ENCODE measurements around the gene CLDN4.
"Not testable (repeated sequence)": the region's sequence is repeated elsewhere in the genome, so short reads cannot be mapped to it uniquely, and the experiment has no call there.

The CLDN4 gene

GRCh38 chr7:73842067-73842976 is 11.5 kb downstream of the CLDN4 start, which contains the start of gene METTL27:
Gene METTL27 (minus strand): TSS chr7:73842516. CDS start chr7:73842140, 376 bp downstream.
- DNase-seq (ENCODE audit: low read depth, low spot score): peak; percentile 76

- no peak for DNase-seq (ENCODE audit: low read depth, low spot score)
Observed at GRCh38 chr7:73844131-73844547, 13.3 kb downstream of the CLDN4 start.

GRCh38 chr7:73844848-73845460 is 14.2 kb downstream of the CLDN4 start:
- no peak for DNase-seq (ENCODE audit: low read depth, low spot score)

GRCh38 chr7:73845701-73846195 is 15.0 kb downstream of the CLDN4 start:
- not testable (repeated sequence) for DNase-seq (ENCODE audit: low read depth, low spot score)

GRCh38 chr7:73847941-73848723 is 17.3 kb downstream of the CLDN4 start:
- DNase-seq (ENCODE audit: low read depth, low spot score): no peak

GRCh38 chr7:73850781-73851207 is 20.0 kb downstream of the CLDN4 start:
- DNase-seq (ENCODE audit: low read depth, low spot score): no peak

GRCh38 chr7:73851410-73852338 is 20.9 kb downstream of the CLDN4 start:
- DNase-seq (ENCODE audit: low read depth, low spot score): peak; percentile 11

- no peak for DNase-seq (ENCODE audit: low read depth, low spot score)
Observed at GRCh38 chr7:73852500-73852899, 21.7 kb downstream of the CLDN4 start.

- DNase-seq (ENCODE audit: low read depth, low spot score): no peak
Observed at GRCh38 chr7:73856941-73857340, 26.1 kb downstream of the CLDN4 start.

GRCh38 chr7:73858807-73859206 is 28.0 kb downstream of the CLDN4 start:
- DNase-seq (ENCODE audit: low read depth, low spot score): no peak

- no peak for DNase-seq (ENCODE audit: low read depth, low spot score)
Observed at GRCh38 chr7:73860859-73861258, 30.1 kb downstream of the CLDN4 start, which contains the start of gene TMEM270. Gene TMEM270 (plus strand): TSS chr7:73861159. CDS start chr7:73861195, 36 bp downstream.

- DNase-seq (ENCODE audit: low read depth, low spot score): no peak
Observed at GRCh38 chr7:73861305-73861704, 30.5 kb downstream of the CLDN4 start.

GRCh38 chr7:73864981-73865711 is 34.4 kb downstream of the CLDN4 start:
- no peak for DNase-seq (ENCODE audit: low read depth, low spot score)

- DNase-seq (ENCODE audit: low read depth, low spot score): no peak
Observed at GRCh38 chr7:73865738-73866445, 35.1 kb downstream of the CLDN4 start.

- no peak for DNase-seq (ENCODE audit: low read depth, low spot score)
Observed at GRCh38 chr7:73866446-73866767, 35.6 kb downstream of the CLDN4 start.

GRCh38 chr7:73869011-73869798 is 38.4 kb downstream of the CLDN4 start:
- no peak for DNase-seq (ENCODE audit: low read depth, low spot score)

- DNase-seq (ENCODE audit: low read depth, low spot score): no peak
Observed at GRCh38 chr7:73870041-73870492, 39.3 kb downstream of the CLDN4 start.
